Lower leg skin (tissue), 3 donors: ENCODE measurements around the gene EGFLAM.

Experiments used
- CTCF ChIP-seq, 3 donors: fragments of 450-650 bp; IDR thresholded peaks; one replicate each; pipeline ENCODE4 v1.5.1; 2016; ENCODE audit warnings: antibody characterized with exemption in 3 of 3, mild to moderate bottlenecking in 3 of 3, moderate library complexity in 2 of 3
- POLR2A ChIP-seq, 2 donors: fragments of 450-650 bp; IDR thresholded peaks; one replicate each; pipeline ENCODE4 v1.6.1; 2016 to 2017; ENCODE audit warnings: antibody characterized with exemption in 2 of 2, mild to moderate bottlenecking in 1 of 2, moderate library complexity in 1 of 2

GRCh38 chr5:38400365-38400764, 142.0 kb downstream of the EGFLAM start:
- TF ChIP-seq CTCF (IDR thresholded peaks at IDR 0.05), result no peak
- TF ChIP-seq POLR2A (IDR thresholded peaks at IDR 0.05), result no peak
